ENCODE results near the gene MINDY2. TPM values are rescaled to one million over a fixed set of nuclear protein-coding genes. Genes with fewer than 3 reads are reported as not detected.

Gene MINDY2
- total RNA-seq, 1 donor from 2014 or later, result 40.5 TPM

DNA sequence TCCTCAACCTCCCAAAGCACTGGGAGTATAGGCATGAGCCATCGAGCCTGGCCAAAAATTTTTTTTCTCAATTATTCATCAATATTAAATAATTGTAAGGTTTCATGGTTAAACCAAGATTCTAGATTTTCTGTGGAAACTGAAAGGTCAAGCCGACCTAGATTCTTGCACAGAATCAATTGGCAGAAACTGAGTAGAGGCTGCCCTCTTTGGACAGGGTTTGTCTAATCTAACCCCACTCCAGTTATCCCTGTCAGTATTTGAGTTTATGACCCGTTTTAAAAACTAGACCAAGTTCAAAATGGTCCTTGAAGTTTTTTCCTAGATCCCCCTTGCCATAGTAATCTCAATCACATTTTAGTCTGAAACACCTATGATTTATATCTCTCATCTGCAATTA, 13.0 kb upstream of the MINDY2 start:
- DNase-seq, result no peak

DNA sequence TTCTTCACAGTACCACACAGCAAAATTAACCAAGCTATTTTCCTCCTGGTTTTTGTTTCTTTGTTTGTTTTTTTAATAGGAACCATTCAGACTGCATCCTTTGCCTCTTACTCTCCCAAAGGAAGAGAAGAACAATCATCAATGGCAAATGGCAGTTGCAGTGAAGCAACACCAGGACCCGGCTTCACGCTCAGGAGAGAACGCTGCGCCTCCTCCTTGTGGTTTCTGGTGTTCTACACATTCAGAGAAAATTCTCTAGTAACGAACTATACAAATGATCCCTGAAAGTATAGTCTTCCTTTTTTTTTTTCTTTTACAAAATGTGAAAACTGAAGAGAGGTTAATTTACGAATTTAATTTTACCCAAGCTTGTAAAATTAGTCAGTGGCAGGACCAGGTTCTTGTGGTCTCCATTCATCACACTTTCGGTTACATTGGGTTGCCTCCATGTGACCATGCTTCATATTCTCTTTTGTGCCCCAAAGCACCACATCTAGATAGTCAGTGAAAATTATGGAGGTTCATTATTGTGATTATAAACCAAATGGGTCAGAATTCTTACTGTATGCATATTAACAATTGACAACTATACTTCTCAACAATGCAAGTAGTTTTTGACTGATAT, 10.6 kb upstream of the MINDY2 start:
- Histone ChIP-seq H3K9me3 (replicated peaks) (peaks cover 16% of the 10 kb centered on the region), H3K27ac (replicated peaks) (no peak overlapping the region), H3K27me3 (ENCODE audit: low read depth) (no peaks in the 10 kb centered on the region), H3K4me1 (no peaks in the 10 kb centered on the region), H3K36me3 (no peaks in the 10 kb centered on the region), H3K4me3 (no peak overlapping the region)
- no peak for TF ChIP-seq CTCF (IDR thresholded peaks at IDR 0.05; ENCODE audit: borderline replicate concordance)
- intact Hi-C loops (cut with micrococcal nuclease), result no loop called here
- no peak for DNase-seq

More for the DNA sequence above, 13.0 kb upstream of the MINDY2 start:
- intact Hi-C loops (cut with micrococcal nuclease), result no loop called here
- H3K4me3 ChIP-seq, result no peak overlapping the region
- no peaks in the 10 kb centered on the region for H3K4me1 ChIP-seq
- TF ChIP-seq CTCF (IDR thresholded peaks at IDR 0.05; ENCODE audit: borderline replicate concordance), result peak; percentile 47
- H3K9me3 ChIP-seq (replicated peaks), result no peaks in the 10 kb centered on the region
- no peak overlapping the region for H3K27ac ChIP-seq (replicated peaks)
- H3K36me3 ChIP-seq, result no peaks in the 10 kb centered on the region
- H3K27me3 ChIP-seq (ENCODE audit: low read depth), result no peaks in the 10 kb centered on the region

GRCh38 chr15:58761010-58761388, 10.1 kb upstream of the MINDY2 start:
- no peak for DNase-seq
- intact Hi-C loops (cut with micrococcal nuclease), result no loop called here
- Histone ChIP-seq H3K4me3 (no peak overlapping the region), H3K27ac (replicated peaks) (no peak overlapping the region), H3K4me1 (no peaks in the 10 kb centered on the region), H3K9me3 (replicated peaks) (peaks cover 16% of the 10 kb centered on the region), H3K27me3 (ENCODE audit: low read depth) (no peaks in the 10 kb centered on the region), H3K36me3 (no peaks in the 10 kb centered on the region)
- TF ChIP-seq CTCF (IDR thresholded peaks at IDR 0.05; ENCODE audit: borderline replicate concordance), result no peak

DNA sequence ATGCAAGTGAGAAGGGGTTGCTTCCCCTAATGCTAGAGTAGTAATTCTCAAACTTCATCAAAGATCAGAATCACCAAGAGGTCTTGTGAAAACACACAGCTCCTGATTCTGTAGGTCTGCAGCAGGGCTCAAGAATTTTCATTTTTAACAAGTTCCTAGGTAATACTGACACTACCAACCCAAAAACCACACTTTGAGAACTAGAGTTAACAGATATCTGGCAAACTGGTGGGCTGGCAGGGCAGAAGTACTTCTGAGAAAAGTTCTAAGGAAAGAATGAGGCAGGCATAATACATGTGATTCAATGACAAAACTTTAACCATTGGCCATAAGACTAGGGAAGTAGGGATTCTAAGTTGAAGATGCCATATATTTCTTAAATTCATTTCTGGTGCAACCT, 8.8 kb upstream of the MINDY2 start:
- H3K36me3 ChIP-seq, result no peaks in the 10 kb centered on the region
- intact Hi-C loops (cut with micrococcal nuclease), result no loop called here
- no peaks in the 10 kb centered on the region for H3K4me1 ChIP-seq
- no peaks in the 10 kb centered on the region for H3K27me3 ChIP-seq (ENCODE audit: low read depth)
- TF ChIP-seq CTCF (IDR thresholded peaks at IDR 0.05; ENCODE audit: borderline replicate concordance), result no peak
- H3K4me3 ChIP-seq, result no peak overlapping the region
- H3K9me3 ChIP-seq (replicated peaks), result peaks cover 16% of the 10 kb centered on the region
- no peak overlapping the region for H3K27ac ChIP-seq (replicated peaks)
- DNase-seq, result no peak

GRCh38 chr15:58762731-58763130, 8.4 kb upstream of the MINDY2 start:
- no peak for TF ChIP-seq CTCF (IDR thresholded peaks at IDR 0.05; ENCODE audit: borderline replicate concordance)
- H3K9me3 ChIP-seq (replicated peaks), result peaks cover 16% of the 10 kb centered on the region
- no peak overlapping the region for H3K27ac ChIP-seq (replicated peaks)
- no peak overlapping the region for H3K4me3 ChIP-seq
- intact Hi-C loops (cut with micrococcal nuclease), result no loop called here
- no peaks in the 10 kb centered on the region for H3K36me3 ChIP-seq
- DNase-seq, result no peak
- H3K27me3 ChIP-seq (ENCODE audit: low read depth), result no peaks in the 10 kb centered on the region
- no peaks in the 10 kb centered on the region for H3K4me1 ChIP-seq
